Activated CD8-positive, alpha-beta T cell treated with anti-CD3 and anti-CD28 coated beads for 36 hours (primary cell): ENCODE data around the gene GANAB. TPM values are rescaled to one million over a fixed set of nuclear protein-coding genes. Genes with fewer than 3 reads are reported as not detected.

Experiments
- ATAC-seq: fragments of 200-7000 bp; cut with Tn5 transposase; one replicate; pipeline ENCODE4 v1.10.0; 2021; ENCODE audit warnings: mild to moderate bottlenecking, moderate library complexity
- CTCF ChIA-PET: fragments of 350-600 bp; sonication (Branson Sonifier 250); formaldehyde crosslinking; loops from one replicate; lab custom pipeline; 2021; ENCODE audit warnings: antibody characterized with exemption; lab: Charles Lee
- POLR2A ChIA-PET: fragments of 350-600 bp; sonication (Branson Sonifier 250); formaldehyde crosslinking; loops from one replicate; lab custom pipeline; 2021; ENCODE audit warnings: antibody characterized with exemption; lab: Charles Lee
- DNase-seq: peaks from one replicate; pipeline ENCODE4 v3.0.0-alpha.2; 2020
- H3K27ac Mint-ChIP-seq: one replicate; pipeline ENCODE4 v1.8.0; 2021; ENCODE audit warnings: mild to moderate bottlenecking, mixed read lengths
- H3K27me3 Mint-ChIP-seq: one replicate; pipeline ENCODE4 v1.8.0; 2021; ENCODE audit warnings: mixed read lengths
- H3K36me3 Mint-ChIP-seq: one replicate; pipeline ENCODE4 v1.8.0; 2021; ENCODE audit warnings: low read depth, mixed read lengths
- H3K4me1 Mint-ChIP-seq: one replicate; pipeline ENCODE4 v1.8.0; 2021; ENCODE audit warnings: low read depth, mixed read lengths
- H3K4me3 Mint-ChIP-seq: one replicate; pipeline ENCODE4 v1.8.0; 2021; ENCODE audit warnings: mild to moderate bottlenecking, moderate library complexity, mixed read lengths
- H3K9me3 Mint-ChIP-seq: one replicate; pipeline ENCODE4 v1.8.0; 2021; ENCODE audit warnings: mixed read lengths
- CTCF ChIP-seq: fragments of 200-600 bp; IDR thresholded peaks from one replicate; pipeline ENCODE4 v1.8.0; 2022; ENCODE audit warnings: antibody characterized with exemption, mild to moderate bottlenecking
- intact Hi-C: fragments of 100-400 bp; cut with micrococcal nuclease; formaldehyde crosslinking; loops from one replicate; pipeline ENCODE4 v1.10.0; 2022
- total RNA-seq, 2 experiments: library from RNA; stranded (reverse); gene quantifications; one replicate each; pipeline ENCODE4 v1.2.3, GENCODE V29; 2021

Gene GANAB
- total RNA-seq, 2 experiments from 2014 or later, result 205 to 217 TPM

GRCh38 chr11:62575837-62576236 lies 70.6 kb downstream of the GANAB start:
- Mint-ChIP-seq H3K9me3 (no peaks in the 10 kb centered on the region), H3K4me1 (peaks cover 32% of the 10 kb centered on the region), H3K27ac (peak overlapping the region; percentile 12), H3K36me3 (peaks cover 51% of the 10 kb centered on the region), H3K4me3 (peak overlapping the region; percentile 96), H3K27me3 (no peaks in the 10 kb centered on the region)
- ChIA-PET CTCF (interaction anchor here (1.0 to 4.0 kb wide), 2 partner anchors 15 to 19 kb away, joined by 3 to 14 read pairs; no protein-coding TSS in a partner anchor), POLR2A (interaction anchor here (0.8 to 3.0 kb wide), 7 partner anchors 9 to 133 kb away, joined by 3 to 32 read pairs (median 14); partner anchors contain the start of genes C11orf98, CSKMT and TUT1)
- DNase-seq (no peak), ATAC-seq (no peak)
- intact Hi-C loops, result no loop called here
- no peak for TF ChIP-seq CTCF

GRCh38 chr11:62575156-62575555 lies 71.3 kb downstream of the GANAB start:
- DNase-seq, result no peak
- Mint-ChIP-seq H3K27ac (peak overlapping the region; percentile 97), H3K4me1 (peaks cover 37% of the 10 kb centered on the region), H3K9me3 (no peaks in the 10 kb centered on the region), H3K4me3 (peak overlapping the region; percentile 96), H3K36me3 (peaks cover 56% of the 10 kb centered on the region), H3K27me3 (no peaks in the 10 kb centered on the region)
- TF ChIP-seq CTCF, result no peak
- intact Hi-C loops, result no loop called here
- CTCF ChIA-PET, result interaction anchor here (2.0 to 4.0 kb wide), 2 partner anchors 15 to 17 kb away, joined by 9 to 14 read pairs; partner anchors contain the start of gene TUT1
- ATAC-seq, result no peak
- POLR2A ChIA-PET, result interaction anchor here (0.8 to 11.0 kb wide), 14 partner anchors 10 to 266 kb away, joined by 3 to 156 read pairs (median 6); partner anchors contain the start of genes C11orf98, CSKMT, INTS5 and TUT1

Other genes starting within 250 kb of the GANAB start
- not detected for gene SCGB1A1, start 227.6 kb downstream of the GANAB start, total RNA-seq
- gene AHNAK, start 99.8 kb downstream of the GANAB start, total RNA-seq, result 10 to 100 TPM; 41.1 to 43.0 TPM
- gene EEF1G, start 72.7 kb downstream of the GANAB start, total RNA-seq, result 1,000 to 10,000 TPM; 1,925 to 1,979 TPM
- 10 to 100 TPM; 34.4 to 38.0 TPM for gene TUT1, start 55.1 kb downstream of the GANAB start, total RNA-seq
- 100 to 1,000 TPM; 159 to 164 TPM for gene MTA2, start 44.7 kb downstream of the GANAB start, total RNA-seq
- 100 to 1,000 TPM; 115 to 120 TPM for gene EML3, start 33.8 kb downstream of the GANAB start, total RNA-seq
- gene ROM1, start 33.4 kb downstream of the GANAB start, total RNA-seq, result 1 to 10 TPM in 1 of 2 experiments, under 1 TPM in 1; 0.79 to 1.1 TPM
- 10 to 100 TPM; 59.1 to 61.4 TPM for gene B3GAT3, start 24.6 kb downstream of the GANAB start, total RNA-seq
- gene INTS5, start 6.7 kb upstream of the GANAB start, total RNA-seq, result 10 to 100 TPM; 30.3 to 31.5 TPM
- gene C11orf98, start 18.6 kb upstream of the GANAB start, total RNA-seq, result 100 to 1,000 TPM; 108 TPM
- 10 to 100 TPM; 37.1 to 43.6 TPM for gene CSKMT, start 18.7 kb upstream of the GANAB start, total RNA-seq
- 1 to 10 TPM; 4.7 TPM for gene UQCC3, start 25.1 kb upstream of the GANAB start, total RNA-seq
- gene LBHD1, start 25.7 kb upstream of the GANAB start, total RNA-seq, result 10 to 100 TPM; 12.0 to 12.9 TPM
- gene UBXN1, start 32.5 kb upstream of the GANAB start, total RNA-seq, result 100 to 1,000 TPM; 104 to 120 TPM
- not detected for gene LRRN4CL, start 42.9 kb upstream of the GANAB start, total RNA-seq
- gene BSCL2, start 60.8 kb upstream of the GANAB start, total RNA-seq, result 10 to 100 TPM; 22.1 to 24.1 TPM
- gene GNG3, start 61.1 kb upstream of the GANAB start, total RNA-seq, result not detected
- gene HNRNPUL2, start 80.8 kb upstream of the GANAB start, total RNA-seq, result 10 to 100 TPM; 54.9 to 58.6 TPM
- 10 to 100 TPM; 33.7 to 37.9 TPM for gene TTC9C, start 81.9 kb upstream of the GANAB start, total RNA-seq
- 10 to 100 TPM in 1 of 2 experiments, 1 to 10 TPM in 1; 9.8 to 11.8 TPM for gene ZBTB3, start 107.5 kb upstream of the GANAB start, total RNA-seq
- gene POLR2G, start 115.0 kb upstream of the GANAB start, total RNA-seq, result 100 to 1,000 TPM; 109 to 111 TPM
- 10 to 100 TPM; 13.7 to 16.7 TPM for gene TAF6L, start 124.8 kb upstream of the GANAB start, total RNA-seq
- gene TMEM179B, start 140.8 kb upstream of the GANAB start, total RNA-seq, result 10 to 100 TPM; 18.6 to 19.5 TPM
- gene TMEM223, start 145.4 kb upstream of the GANAB start, total RNA-seq, result 10 to 100 TPM; 12.3 to 12.7 TPM
- gene NXF1, start 158.8 kb upstream of the GANAB start, total RNA-seq, result 10 to 100 TPM; 80.9 to 90.0 TPM
- 10 to 100 TPM; 22.0 to 22.8 TPM for gene STX5, start 185.4 kb upstream of the GANAB start, total RNA-seq
- not detected for gene TEX54, start 186.2 kb upstream of the GANAB start, total RNA-seq
- gene WDR74, start 193.0 kb upstream of the GANAB start, total RNA-seq, result 10 to 100 TPM; 96.5 to 99.3 TPM
- 100 to 1,000 TPM; 299 to 315 TPM for gene SLC3A2, start 234.3 kb upstream of the GANAB start, total RNA-seq